Limb (tissue), 2 donors: ENCODE data around the gene INTS6L.
"Not testable (repeated sequence)": the region's sequence is repeated elsewhere in the genome, so short reads cannot be mapped to it uniquely, and the experiment has no call there.

Source experiments
- DNase-seq, 2 donors: peaks; one replicate each; pipeline ENCODE4 v3.0.0-alpha.2; 2016; ENCODE audit errors: extremely low spot score in 2 of 2

Gene INTS6L

DNA sequence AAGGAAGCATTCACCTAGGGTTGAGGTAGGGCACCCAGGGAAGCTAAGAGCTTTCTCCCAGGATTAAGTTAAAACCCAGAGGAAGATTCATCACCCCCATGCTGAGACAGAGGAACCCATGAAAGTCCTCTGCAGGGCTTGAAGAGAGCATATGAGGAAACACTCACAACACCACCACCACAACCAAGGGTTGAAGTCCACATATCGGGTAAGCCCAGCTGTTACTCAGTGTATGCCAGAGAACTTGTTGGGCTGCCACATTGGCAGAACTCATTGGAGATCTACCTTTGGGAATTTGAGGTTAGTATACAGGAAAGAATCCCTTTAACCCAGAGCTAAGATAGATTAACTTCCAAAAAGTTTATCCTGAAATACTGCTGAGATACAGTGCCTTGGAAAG, 75.1 kb downstream of the INTS6L start:
- DNase-seq: no peak

DNA sequence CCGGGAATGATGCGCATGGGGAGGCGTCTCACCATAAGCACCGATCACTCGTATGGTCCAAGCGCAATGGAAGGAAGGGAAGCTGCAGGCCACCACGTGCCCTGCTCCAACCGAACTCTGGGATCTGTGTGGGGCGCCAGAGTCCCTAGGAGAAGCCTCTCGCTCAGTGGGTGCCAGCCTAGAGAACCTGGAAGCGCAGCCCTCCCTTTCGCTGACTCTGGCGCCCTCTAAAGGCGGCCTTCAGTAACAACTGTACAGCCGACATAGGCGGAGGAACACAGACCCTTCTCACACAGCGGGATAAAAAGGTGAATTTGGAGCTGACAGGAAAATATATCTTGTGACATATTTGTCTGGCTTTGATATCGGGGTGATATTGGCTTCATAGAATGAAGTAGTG, 76.0 kb downstream of the INTS6L start:
- DNase-seq: peak in 1 of 2 donors; percentile 1

DNA sequence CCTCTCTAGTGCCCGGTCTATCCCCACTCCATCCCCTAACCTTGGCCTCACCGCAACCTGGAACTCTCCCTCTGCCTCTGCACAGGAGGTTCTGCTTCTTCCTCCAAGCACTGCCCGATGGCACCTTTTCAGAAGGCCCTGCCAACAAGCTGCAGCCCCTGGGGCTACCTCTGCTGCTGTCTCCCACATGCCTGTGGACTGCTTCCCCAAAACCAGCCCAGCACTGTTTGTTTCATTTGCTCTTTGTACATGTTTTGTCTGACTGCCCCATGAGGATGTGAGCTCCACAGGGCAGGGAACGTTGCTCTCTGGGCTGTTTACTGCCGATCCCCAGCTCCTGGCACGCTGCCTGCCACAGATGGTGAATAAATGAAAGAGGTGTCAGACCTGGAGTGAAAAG, 85.4 kb downstream of the INTS6L start:
- DNase-seq: no peak

DNA sequence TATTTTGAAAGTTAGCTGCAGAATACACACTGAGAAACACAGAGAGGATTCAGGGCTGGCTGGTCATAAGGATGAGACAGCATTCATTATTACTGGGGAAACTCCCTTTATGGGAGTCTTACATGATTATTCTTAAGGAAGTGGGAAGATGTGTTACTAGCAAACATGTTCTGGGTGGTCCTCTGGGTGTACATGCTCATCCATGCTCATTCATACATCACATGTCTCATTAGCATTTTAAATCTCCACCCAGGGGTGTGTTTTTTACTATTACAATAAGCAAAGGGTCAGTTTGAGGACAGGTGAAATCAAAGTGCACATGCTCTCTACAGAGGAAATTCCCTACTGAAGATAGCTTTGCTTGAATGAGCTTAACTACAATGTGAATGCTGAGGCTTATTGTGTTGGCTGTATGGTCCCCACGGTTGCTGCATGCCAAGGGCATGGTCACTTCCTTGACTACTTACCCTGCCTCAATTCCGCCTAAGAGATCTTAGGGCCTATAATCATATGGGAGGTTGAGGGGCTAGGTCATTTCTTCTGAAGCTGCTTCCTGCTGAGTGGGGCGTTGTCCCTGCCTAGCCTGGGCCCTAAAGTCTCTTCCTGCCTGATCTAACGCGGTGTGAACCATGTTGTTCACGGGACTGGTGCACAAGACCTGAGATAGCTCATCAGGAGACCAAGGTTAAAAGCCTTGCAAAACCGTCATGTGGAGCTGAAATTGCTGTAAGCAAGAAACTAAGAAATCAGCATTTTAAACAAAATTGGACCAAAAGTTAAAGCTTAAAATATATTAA, 104.1 kb downstream of the INTS6L start:
- not testable (repeated sequence) for DNase-seq

DNA sequence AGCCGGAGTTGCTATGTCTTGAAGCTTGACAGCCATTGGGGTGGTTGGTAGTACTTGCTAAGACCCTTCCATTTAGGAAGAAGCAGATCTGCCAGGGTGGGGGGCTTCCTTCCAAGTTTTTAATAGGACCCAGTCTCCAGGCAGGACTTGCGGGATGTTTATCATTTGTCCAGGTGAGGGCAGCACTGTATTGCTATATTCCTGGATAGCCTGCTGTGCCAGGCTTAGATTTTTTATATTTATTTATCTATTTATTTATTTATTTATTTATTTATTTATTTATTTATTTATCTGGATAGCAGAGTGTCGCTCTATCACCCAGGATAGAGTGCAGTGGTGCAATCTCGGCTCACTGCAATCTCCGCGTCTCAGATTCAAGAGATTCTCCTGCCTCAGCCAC, 105.5 kb downstream of the INTS6L start:
- peak in 1 of 2 donors; percentile 26 for DNase-seq

DNA sequence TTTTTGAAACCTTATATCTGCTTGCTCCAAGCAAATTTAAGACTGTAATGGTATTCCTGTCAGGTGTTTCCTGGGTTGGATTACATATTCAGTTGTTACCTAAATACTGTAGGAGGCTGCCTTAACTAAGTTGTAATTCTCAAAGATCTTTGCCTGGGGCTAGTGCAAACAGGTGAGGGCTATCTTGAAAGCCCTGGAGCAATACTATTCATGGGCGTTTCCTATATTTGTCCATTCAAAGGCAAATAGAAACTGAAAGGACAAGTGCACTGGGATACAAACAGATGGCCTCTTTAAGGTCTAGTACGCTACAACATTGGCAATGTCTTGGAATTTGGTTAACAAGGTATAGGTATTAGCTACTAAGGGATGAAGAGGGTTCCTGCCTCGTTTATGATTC, 108.9 kb downstream of the INTS6L start:
- DNase-seq: no peak
